ENCODE results near the gene STYXL2. TPM values are rescaled to one million over a fixed set of nuclear protein-coding genes. Genes with fewer than 3 reads are reported as not detected.
A peak's percentile ranks its signal among the peaks of the same experiment; 100 is the strongest.

Gene STYXL2
- total RNA-seq, 1 donor from 2014 or later = 0.09 TPM

DNA sequence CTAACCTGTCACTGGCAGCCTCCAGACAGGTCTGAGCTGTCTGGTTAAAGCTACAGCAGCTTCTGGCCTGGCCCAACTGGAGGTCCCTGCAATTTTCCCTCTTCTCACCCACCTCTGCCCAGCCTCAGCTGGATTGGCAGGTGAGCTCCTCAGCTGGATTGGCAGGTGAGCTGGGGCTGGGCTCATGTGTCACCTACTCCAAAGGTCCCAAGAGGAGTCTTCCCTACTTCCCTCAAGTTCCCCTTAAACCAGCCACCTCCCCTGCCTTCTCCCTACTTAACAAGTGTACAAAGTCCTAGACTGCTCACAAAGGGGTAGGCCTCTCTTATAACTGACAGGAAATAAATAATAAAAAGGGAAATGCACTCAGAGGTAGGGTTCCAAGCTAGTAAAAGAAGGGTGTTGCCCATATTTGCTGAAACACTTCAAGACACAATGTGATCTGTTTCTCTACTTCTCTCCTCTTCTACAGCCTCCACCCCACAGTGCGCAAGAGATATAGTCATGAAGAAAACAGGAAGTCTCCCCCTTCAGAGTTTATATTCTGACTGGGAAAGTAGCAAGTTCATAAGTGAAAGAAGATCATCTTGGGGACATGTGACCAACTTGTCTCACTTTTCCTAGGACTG is 3.4 kb upstream of the STYXL2 start, which contains the start of gene GPA33:
TSS of gene GPA33 (minus strand) at position 64 of the 629 bp plus-strand sequence. CDS start 90 bp downstream, outside the sequence.
- intact Hi-C loops (cut with DNase I) = no loop called here
- peak; percentile 79 to 84 for ATAC-seq

DNA sequence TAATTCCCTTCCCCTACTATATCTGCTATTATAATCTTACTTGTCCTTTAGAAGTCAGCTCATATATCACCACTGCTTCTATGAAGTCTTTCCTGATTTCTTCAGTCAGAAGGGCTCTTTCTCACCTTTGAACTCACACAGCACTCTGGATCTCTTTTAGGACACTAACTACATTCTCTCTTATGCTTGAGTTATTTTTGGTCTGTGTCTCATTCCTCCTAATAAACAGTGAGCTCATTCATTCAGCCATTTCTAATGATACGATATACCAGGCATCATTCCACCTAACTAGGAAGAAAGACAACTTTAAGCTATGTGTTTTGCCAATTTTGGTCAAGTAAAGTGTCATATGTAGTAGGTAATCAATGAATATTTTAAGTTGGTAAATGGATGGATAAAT is 1.2 kb upstream of the STYXL2 start:
- no peak for DNase-seq
- TF ChIP-seq, protein P1, sequence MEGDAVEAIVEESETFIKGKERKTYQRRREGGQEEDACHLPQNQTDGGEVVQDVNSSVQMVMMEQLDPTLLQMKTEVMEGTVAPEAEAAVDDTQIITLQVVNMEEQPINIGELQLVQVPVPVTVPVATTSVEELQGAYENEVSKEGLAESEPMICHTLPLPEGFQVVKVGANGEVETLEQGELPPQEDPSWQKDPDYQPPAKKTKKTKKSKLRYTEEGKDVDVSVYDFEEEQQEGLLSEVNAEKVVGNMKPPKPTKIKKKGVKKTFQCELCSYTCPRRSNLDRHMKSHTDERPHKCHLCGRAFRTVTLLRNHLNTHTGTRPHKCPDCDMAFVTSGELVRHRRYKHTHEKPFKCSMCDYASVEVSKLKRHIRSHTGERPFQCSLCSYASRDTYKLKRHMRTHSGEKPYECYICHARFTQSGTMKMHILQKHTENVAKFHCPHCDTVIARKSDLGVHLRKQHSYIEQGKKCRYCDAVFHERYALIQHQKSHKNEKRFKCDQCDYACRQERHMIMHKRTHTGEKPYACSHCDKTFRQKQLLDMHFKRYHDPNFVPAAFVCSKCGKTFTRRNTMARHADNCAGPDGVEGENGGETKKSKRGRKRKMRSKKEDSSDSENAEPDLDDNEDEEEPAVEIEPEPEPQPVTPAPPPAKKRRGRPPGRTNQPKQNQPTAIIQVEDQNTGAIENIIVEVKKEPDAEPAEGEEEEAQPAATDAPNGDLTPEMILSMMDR (IDR thresholded peaks at IDR 0.05) = no peak
- intact Hi-C loops (cut with DNase I) = no loop called here
- ATAC-seq = no peak
- Histone ChIP-seq H3K4me1 (no peaks in the 10 kb centered on the region), H3K36me3 (no peaks in the 10 kb centered on the region), H3K9me3 (no peaks in the 10 kb centered on the region), H3K4me3 (no peak overlapping the region), H3K27ac (no peak overlapping the region), H3K27me3 (ENCODE audit: low read depth) (no peaks in the 10 kb centered on the region)

More for the DNA sequence above, 3.4 kb upstream of the STYXL2 start, which contains the start of gene GPA33:
- DNase-seq = no peak
- TF ChIP-seq, protein P1 (IDR thresholded peaks at IDR 0.05) = no peak
- no peaks in the 10 kb centered on the region for H3K9me3 ChIP-seq
- H3K27me3 ChIP-seq (ENCODE audit: low read depth) = no peaks in the 10 kb centered on the region
- no peaks in the 10 kb centered on the region for H3K4me1 ChIP-seq
- peak within 1 kb of the TSS; percentile 75 for H3K27ac ChIP-seq
- H3K36me3 ChIP-seq = no peaks in the 10 kb centered on the region
- H3K4me3 ChIP-seq = no peak within 1 kb of the TSS

DNA sequence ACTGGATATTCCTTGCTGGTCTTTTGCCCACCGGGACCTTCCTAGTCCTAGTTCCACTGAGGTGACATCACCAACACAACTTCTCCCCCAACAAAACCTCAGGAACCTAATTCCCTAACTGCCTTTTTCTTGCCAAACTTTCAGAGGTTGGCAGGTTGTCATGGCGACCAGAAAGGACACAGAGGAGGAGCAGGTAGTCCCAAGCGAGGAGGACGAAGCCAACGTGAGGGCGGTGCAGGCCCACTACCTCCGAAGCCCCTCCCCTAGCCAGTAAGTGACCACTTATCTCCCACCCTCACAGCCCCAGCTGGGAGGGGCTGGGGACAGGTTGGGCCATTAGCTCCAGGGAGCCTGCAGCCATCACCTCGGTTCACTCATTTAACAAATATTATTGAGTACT is 815 bp downstream of the STYXL2 start:
- Histone ChIP-seq H3K4me3 (no peak overlapping the region), H3K4me1 (no peaks in the 10 kb centered on the region), H3K36me3 (no peaks in the 10 kb centered on the region), H3K27me3 (ENCODE audit: low read depth) (no peaks in the 10 kb centered on the region), H3K27ac (no peak overlapping the region), H3K9me3 (no peaks in the 10 kb centered on the region)
- DNase-seq (no peak), ATAC-seq (no peak)
- TF ChIP-seq, protein P1 (IDR thresholded peaks at IDR 0.05) = no peak
- intact Hi-C loops (cut with DNase I) = no loop called here

DNA sequence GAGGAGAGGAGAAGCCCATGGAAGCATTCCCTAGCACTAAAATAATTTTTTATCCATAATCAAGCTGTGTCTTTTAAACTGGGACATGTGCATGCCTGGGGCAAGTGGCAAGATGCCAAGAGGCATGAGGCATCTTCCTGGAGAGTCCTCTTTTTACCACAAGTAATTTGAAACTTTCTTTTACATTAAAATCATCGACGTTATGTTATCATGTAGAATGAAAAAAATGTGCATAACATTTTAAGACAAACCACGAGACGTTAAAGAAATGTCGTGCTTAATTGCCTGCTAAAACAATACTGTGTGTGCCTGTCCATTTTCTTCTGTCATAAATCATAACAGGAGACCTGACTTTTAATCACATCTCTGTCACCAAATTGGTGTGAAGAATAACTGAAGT is 1.5 kb downstream of the STYXL2 start:
- Histone ChIP-seq H3K4me3 (no peak overlapping the region), H3K27ac (no peak overlapping the region), H3K36me3 (no peaks in the 10 kb centered on the region), H3K9me3 (no peaks in the 10 kb centered on the region), H3K27me3 (ENCODE audit: low read depth) (no peaks in the 10 kb centered on the region), H3K4me1 (no peaks in the 10 kb centered on the region)
- ATAC-seq (no peak), DNase-seq (no peak)
- intact Hi-C loops (cut with DNase I) = no loop called here
- TF ChIP-seq, protein P1 (IDR thresholded peaks at IDR 0.05) = no peak

DNA sequence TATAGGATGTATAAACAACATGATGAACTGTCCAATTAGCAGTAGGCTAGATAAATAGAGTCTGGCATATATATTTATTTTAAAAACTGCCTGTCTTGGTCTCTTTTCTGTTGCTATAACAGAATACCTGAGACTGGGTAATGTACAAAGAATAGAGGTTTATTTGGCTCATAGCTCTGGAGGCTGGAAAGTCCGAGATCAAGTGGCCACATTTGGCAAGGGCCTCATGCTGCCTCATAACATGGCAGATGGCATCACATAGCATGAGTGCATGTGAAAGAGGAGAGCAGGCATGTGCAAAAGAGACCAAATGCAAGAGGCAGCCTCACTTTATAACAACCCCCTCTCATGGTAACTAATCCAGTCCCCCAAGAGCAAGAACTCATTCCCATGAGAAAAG is 6.0 kb downstream of the STYXL2 start:
- no peak overlapping the region for H3K27ac ChIP-seq
- no peaks in the 10 kb centered on the region for H3K27me3 ChIP-seq (ENCODE audit: low read depth)
- no peaks in the 10 kb centered on the region for H3K4me1 ChIP-seq
- TF ChIP-seq, protein P1 (IDR thresholded peaks at IDR 0.05) = no peak
- H3K4me3 ChIP-seq = no peak overlapping the region
- intact Hi-C loops (cut with DNase I) = no loop called here
- no peaks in the 10 kb centered on the region for H3K36me3 ChIP-seq
- no peaks in the 10 kb centered on the region for H3K9me3 ChIP-seq
- DNase-seq = no peak
- no peak for ATAC-seq

Measured in lower lobe of right lung (tissue), 2 donors.